Spleen (tissue), 11 donors: ENCODE data around the gene DCBLD1. TPM values are rescaled to one million over a fixed set of nuclear protein-coding genes. Genes with fewer than 3 reads are reported as not detected.
A peak's percentile ranks its signal among the peaks of the same experiment; 100 is the strongest.

ENCODE experiments used
- DNase-seq: peaks from one replicate; pipeline ENCODE4 v3.0.0-alpha.2; 2020
- H3K27ac ChIP-seq, 8 donors: fragments of 200-600 bp; sonication (generic) in 7 of 8; 1 replicate in 4 of 8; 2 replicates in 4 of 8; pipeline versions ENCODE4 v1.5.0 to v1.8.0; 2016 to 2021; ENCODE audit warnings: inconsistent platforms in 4 of 8, mild to moderate bottlenecking in 4 of 8, moderate library complexity in 1 of 8
- H3K27me3 ChIP-seq, 7 donors: fragments of 200-600 bp; sonication (generic) in 6 of 7; replicated peaks in 1 of 7; 1 replicate in 4 of 7; 2 replicates in 3 of 7; pipeline versions ENCODE4 v1.5.0 to v1.8.0; 2016 to 2021; ENCODE audit warnings: inconsistent platforms in 3 of 7, mild to moderate bottlenecking in 1 of 7
- H3K36me3 ChIP-seq, 6 donors: fragments of 200-600 bp; sonication (generic) in 5 of 6; 1 replicate in 4 of 6; 2 replicates in 2 of 6; pipeline versions ENCODE4 v1.5.0 to v1.8.0; 2016 to 2021; ENCODE audit warnings: inconsistent platforms in 2 of 6
- H3K4me1 ChIP-seq, 6 donors: fragments of 200-600 bp; sonication (generic) in 5 of 6; 1 replicate in 3 of 6; 2 replicates in 3 of 6; pipeline versions ENCODE4 v1.5.0 to v1.8.0; 2016 to 2021; ENCODE audit warnings: inconsistent platforms in 3 of 6
- H3K4me3 ChIP-seq, 8 donors: fragments of 200-600 bp; sonication (generic) in 7 of 8; 1 replicate in 4 of 8; 2 replicates in 4 of 8; pipeline versions ENCODE4 v1.5.0 to v1.8.0; 2016 to 2021; ENCODE audit warnings: inconsistent platforms in 4 of 8, mild to moderate bottlenecking in 4 of 8, moderate library complexity in 2 of 8
- H3K9me3 ChIP-seq, 8 donors: fragments of 200-600 bp; sonication (generic) in 7 of 8; 1 replicate in 4 of 8; 2 replicates in 4 of 8; pipeline versions ENCODE4 v1.5.0 to v1.8.0; 2016 to 2021; ENCODE audit warnings: inconsistent platforms in 4 of 8
- CTCF ChIP-seq, 11 experiments: fragments of 200-600 bp in 7 of 11; fragments of 450-650 bp in 4 of 11; sonication (generic) in 4 of 11; IDR thresholded peaks in 8 of 11; conservative IDR thresholded peaks in 3 of 11; 1 replicate in 7 of 11; 2 replicates in 4 of 11; pipeline versions ENCODE4 v1.4.0 to v1.8.0; 2016 to 2021; ENCODE audit warnings: antibody characterized with exemption in 11 of 11, inconsistent platforms in 4 of 11, mild to moderate bottlenecking in 1 of 11
- POLR2A ChIP-seq, 3 donors: fragments of 450-650 bp; IDR thresholded peaks; one replicate each; pipeline ENCODE4 v1.5.1; 2017; ENCODE audit warnings: antibody characterized with exemption in 3 of 3, mild to moderate bottlenecking in 1 of 3
- POLR2AphosphoS5 ChIP-seq, 3 donors: sonication (generic); formaldehyde crosslinking; IDR thresholded peaks; one replicate each; pipeline ENCODE4 v1.5.1; 2017; ENCODE audit warnings: antibody characterized with exemption in 3 of 3
- WGBS, 5 donors: extraction: QIAGEN DNeasy Blood & Tissue Kit in 3 of 5; methylation state at CpG; one replicate each; pipeline versions ENCODE4 v1.1.5 to v1.1.7; 2013 to 2018; 5-methylcytosine and 5-hydroxymethylcytosine counted together
- intact Hi-C: fragments of 100-400 bp; cut with DNase I; formaldehyde crosslinking; loops from one replicate; pipeline ENCODE4 v1.15.0; 2023; ENCODE audit warnings: low total_unique reads
- polyA plus RNA-seq, 3 donors: library from polyadenylated mRNA; stranded (reverse); fragments of 200-250 nt; gene quantifications; one replicate each; pipeline ENCODE4 v1.2.1, GENCODE V29; 2013
- total RNA-seq, 7 donors: library from RNA; depleted of rRNA in 3 of 7; stranded (reverse); fragments of >200 nt in 3 of 7; fragmentation: NEBNext Ultra II Directional in 4 of 7; extraction: Animal tissue kit (Norgen Biotek cat#: 25700) in 4 of 7; gene quantifications; one replicate each; pipeline versions ENCODE4 v1.1.0 to v1.2.1, GENCODE V29; 2016 to 2021
- donor health status: healthy with polysubstance abuse.
- donor health status: DM: no; HTN: no; CAD: no; lungs with moderate emphysema.
- donor health status: DM: no; HTN: no; CAD: no.
- donor health status: Bipolar disorder and iron deficiency.
- donor health status: healthy.
- donor health status: DM: no; HTN: no; CAD: no.
- donor health status: DM: yes; HTN: yes; CAD: no.

Gene DCBLD1
- total and polyA plus RNA-seq, 10 donors: 2.0 to 16.7 (median 7.1) TPM

GRCh38 chr6:117481278-117481925 is 1.1 kb upstream of the DCBLD1 start:
- TF ChIP-seq CTCF (IDR thresholded peaks at IDR 0.05 in 8 of 11, conservative IDR thresholded peaks at IDR 0.05 in 3 of 11) (no peak), POLR2A (IDR thresholded peaks at IDR 0.05) (no peak), POLR2AphosphoS5 (IDR thresholded peaks at IDR 0.05) (no peak)
- Histone ChIP-seq H3K36me3 (no peaks in the 10 kb centered on the region), H3K27me3 (peaks cover 0 to 42% (median 0%) of the 10 kb centered on the region in 7 donors), H3K4me3 (peak overlapping the region in 6 of 8 donors; percentile 69 to 80 (median 73)), H3K27ac (peak overlapping the region in 3 of 8 donors; percentile 82 to 90 (median 84)), H3K4me1 (peaks cover 0 to 39% (median 29%) of the 10 kb centered on the region in 6 donors), H3K9me3 (no peaks in the 10 kb centered on the region)
- DNase-seq: peak; percentile 75
- intact Hi-C loops: no loop called here
- 27 to 37% (median 33%) methylated on average over 22 of the region's 22 CpGs for WGBS, 5 donors

GRCh38 chr6:117481926-117482239 is 591 bp upstream of the DCBLD1 start:
- H3K27ac ChIP-seq: peak overlapping the region in 6 of 8 donors; percentile 82 to 90 (median 86)
- no peaks in the 10 kb centered on the region for H3K9me3 ChIP-seq
- H3K36me3 ChIP-seq: no peaks in the 10 kb centered on the region
- H3K4me1 ChIP-seq: peaks cover 0 to 42% (median 29%) of the 10 kb centered on the region in 6 donors
- no peak for DNase-seq
- peaks cover 0 to 46% (median 0%) of the 10 kb centered on the region in 7 donors for H3K27me3 ChIP-seq
- TF ChIP-seq CTCF (IDR thresholded peaks at IDR 0.05 in 8 of 11, conservative IDR thresholded peaks at IDR 0.05 in 3 of 11) (no peak), POLR2A (IDR thresholded peaks at IDR 0.05) (no peak), POLR2AphosphoS5 (IDR thresholded peaks at IDR 0.05) (no peak)
- 44 to 66% (median 56%) methylated on average over 2 of the region's 2 CpGs for WGBS, 5 donors
- H3K4me3 ChIP-seq: peak overlapping the region; percentile 29 to 80 (median 72)
- intact Hi-C loops: no loop called here

GRCh38 chr6:117483004-117483644 is 650 bp downstream of the DCBLD1 start:
- Histone ChIP-seq H3K4me1 (peaks cover 0 to 48% (median 29%) of the 10 kb centered on the region in 6 donors), H3K36me3 (no peaks in the 10 kb centered on the region), H3K27me3 (peaks cover 0 to 46% (median 0%) of the 10 kb centered on the region in 7 donors), H3K9me3 (no peaks in the 10 kb centered on the region), H3K27ac (peak overlapping the region; percentile 11 to 90 (median 84)), H3K4me3 (peak overlapping the region; percentile 29 to 80 (median 72))
- peak in 2 of 3 donors; percentile 67 to 74 for TF ChIP-seq POLR2AphosphoS5 (IDR thresholded peaks at IDR 0.05)
- no peak for TF ChIP-seq CTCF (IDR thresholded peaks at IDR 0.05 in 8 of 11, conservative IDR thresholded peaks at IDR 0.05 in 3 of 11)
- DNase-seq: peak; percentile 89
- intact Hi-C loops: no loop called here
- whole genome bisulfite sequencing, 5 donors: 0 to 1% (median 0%) methylated on average over 31 to 46 of the region's 46 CpGs

- Histone ChIP-seq H3K27ac (peak overlapping the region; percentile 11 to 90 (median 84)), H3K36me3 (no peaks in the 10 kb centered on the region), H3K27me3 (peaks cover 0 to 46% (median 0%) of the 10 kb centered on the region in 7 donors), H3K4me3 (peak overlapping the region; percentile 29 to 80 (median 72)), H3K4me1 (peaks cover 0 to 48% (median 29%) of the 10 kb centered on the region in 6 donors), H3K9me3 (no peaks in the 10 kb centered on the region)
- no peak for DNase-seq
- WGBS, 5 donors: 0 to 3% (median 1%) methylated on average over 7 of the region's 7 CpGs
- no peak for TF ChIP-seq POLR2A (IDR thresholded peaks at IDR 0.05)
- intact Hi-C loops: no loop called here
Observed at GRCh38 chr6:117483645-117484016, 1.2 kb downstream of the DCBLD1 start.
